Omental fat pad (tissue), 4 donors: ENCODE measurements around the gene SEC24C. TPM values are rescaled to one million over a fixed set of nuclear protein-coding genes. Genes with fewer than 3 reads are reported as not detected.
"Not testable (repeated sequence)": the region's sequence is repeated elsewhere in the genome, so short reads cannot be mapped to it uniquely, and the experiment has no call there.

ENCODE experiments used
- ATAC-seq: fragments of 150-250 bp; one replicate; pipeline ENCODE4 v1.9.1; 2016; ENCODE audit warnings: mild to moderate bottlenecking, moderate library complexity; ENCODE audit not compliant: low FRiP score
- DNase-seq: peaks from one replicate; pipeline ENCODE4 v3.0.0-alpha.2; 2019; ENCODE audit warnings: low spot score
- CTCF ChIP-seq, 3 donors: fragments of 450-650 bp; IDR thresholded peaks; one replicate each; pipeline ENCODE4 v1.5.1; 2016 to 2017; ENCODE audit warnings: antibody characterized with exemption in 3 of 3, mild to moderate bottlenecking in 3 of 3, moderate library complexity in 2 of 3
- total RNA-seq, 4 donors: library from RNA; depleted of rRNA; stranded (reverse); fragments of >200 nt; gene quantifications; one replicate each; pipeline ENCODE4 v1.1.0, GENCODE V29; 2016

The SEC24C gene
- total RNA-seq, 4 donors from 2014 or later: 45.1 to 53.7 (median 47.5) TPM

DNA sequence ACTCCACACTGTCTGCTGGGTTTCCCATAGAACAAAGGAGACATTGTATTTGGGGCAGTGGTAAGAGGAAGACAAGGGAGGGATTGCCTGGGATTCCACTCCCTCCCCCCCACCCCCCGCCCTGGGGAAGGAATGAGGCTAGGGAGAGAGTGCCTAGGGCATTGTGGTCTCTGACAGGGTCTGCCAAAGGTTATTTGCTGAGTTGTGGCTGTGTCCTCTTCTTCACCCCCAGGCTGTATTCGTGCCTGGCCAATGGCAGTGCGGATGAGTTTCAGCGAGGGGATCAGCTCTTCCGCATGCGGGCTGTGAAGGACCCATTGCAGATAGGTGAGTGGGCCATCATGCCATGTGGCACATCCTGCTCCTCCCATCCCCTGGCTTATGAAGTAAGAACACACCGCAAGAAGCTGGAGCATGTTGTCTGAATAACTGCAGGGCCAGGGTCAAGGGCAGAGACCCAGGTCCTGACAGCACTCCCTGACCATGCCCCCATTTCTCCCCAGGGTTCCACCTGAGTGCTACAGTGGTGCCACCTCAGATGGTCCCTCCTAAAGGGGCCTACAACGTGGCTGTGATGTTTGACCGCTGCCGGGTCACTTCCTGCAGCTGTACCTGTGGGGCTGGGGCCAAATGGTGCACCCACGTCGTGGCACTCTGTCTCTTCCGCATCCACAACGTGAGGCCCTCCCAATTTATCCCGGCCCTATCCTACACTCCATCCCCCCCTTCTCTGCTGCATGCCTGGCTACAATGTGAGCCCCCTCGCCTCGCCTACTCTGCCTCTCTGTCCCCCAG lies 44.9 kb downstream of the SEC24C start:
- no peak for TF ChIP-seq CTCF (IDR thresholded peaks at IDR 0.05)
- DNase-seq (no peak), ATAC-seq (no peak)

DNA sequence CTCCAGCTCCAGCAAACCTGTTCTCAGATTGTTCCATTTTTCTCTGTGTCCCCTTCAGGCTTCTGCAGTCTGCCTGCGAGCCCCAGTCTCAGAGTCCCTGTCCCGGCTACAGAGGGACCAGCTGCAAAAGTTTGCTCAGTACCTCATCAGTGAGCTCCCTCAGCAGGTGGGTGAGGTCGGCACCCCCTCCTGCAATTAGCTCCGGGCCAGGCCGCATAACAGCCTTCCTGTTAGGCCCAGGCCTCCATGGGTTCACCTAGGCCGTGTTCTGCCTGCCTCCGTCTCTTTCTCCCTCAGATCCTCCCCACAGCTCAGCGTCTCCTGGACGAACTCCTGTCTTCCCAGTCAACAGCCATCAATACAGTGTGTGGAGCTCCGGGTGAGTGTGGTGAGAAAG lies 45.5 kb downstream of the SEC24C start:
- DNase-seq (no peak), ATAC-seq (no peak)
- TF ChIP-seq CTCF (IDR thresholded peaks at IDR 0.05): no peak

DNA sequence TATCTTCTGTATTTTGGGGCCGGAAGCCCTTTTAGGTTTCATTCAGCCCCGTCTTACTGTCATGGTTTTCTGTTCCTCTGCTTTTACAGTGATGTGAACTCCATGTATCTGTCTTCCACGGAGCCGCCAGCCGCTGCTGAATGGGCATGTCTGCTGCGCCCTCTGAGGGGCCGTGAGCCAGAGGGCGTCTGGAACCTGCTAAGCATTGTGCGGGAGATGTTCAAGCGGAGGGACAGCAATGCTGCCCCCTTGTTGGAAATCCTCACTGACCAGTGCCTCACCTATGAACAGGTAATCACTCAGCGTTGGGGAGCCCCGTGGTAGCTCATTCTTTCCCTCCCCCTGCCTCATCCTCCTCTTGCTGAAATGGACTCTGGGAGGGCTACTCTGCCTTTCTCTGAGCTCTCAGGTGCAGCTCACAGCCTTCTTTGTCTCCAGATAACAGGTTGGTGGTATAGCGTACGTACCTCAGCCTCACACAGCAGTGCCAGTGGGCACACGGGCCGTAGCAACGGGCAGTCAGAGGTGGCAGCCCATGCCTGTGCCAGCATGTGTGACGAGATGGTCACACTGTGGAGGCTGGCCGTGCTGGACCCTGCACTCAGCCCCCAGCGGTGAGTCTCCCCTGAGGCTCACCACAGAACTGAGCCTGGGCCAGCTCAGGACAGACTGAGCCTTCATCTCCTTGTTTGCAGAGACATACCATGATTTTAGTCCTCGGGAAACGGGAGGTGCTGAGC lies 46.9 kb downstream of the SEC24C start:
- no peak for ATAC-seq
- TF ChIP-seq CTCF (IDR thresholded peaks at IDR 0.05): no peak
- no peak for DNase-seq

- TF ChIP-seq CTCF (IDR thresholded peaks at IDR 0.05): no peak
- DNase-seq: no peak
- ATAC-seq: peak; percentile 7
Observed at GRCh38 chr10:73791871-73792400, 47.8 kb downstream of the SEC24C start.

GRCh38 chr10:73793456-73793855 lies 49.3 kb downstream of the SEC24C start:
- ATAC-seq: no peak
- no peak for TF ChIP-seq CTCF (IDR thresholded peaks at IDR 0.05)
- DNase-seq: no peak

GRCh38 chr10:73795491-73795890 lies 51.3 kb downstream of the SEC24C start:
- DNase-seq: not testable (repeated sequence)

GRCh38 chr10:73796035-73796434 lies 51.9 kb downstream of the SEC24C start:
- not testable (repeated sequence) for DNase-seq, ATAC-seq

More at GRCh38 chr10:73795491-73795890, 51.3 kb downstream of the SEC24C start:
- ATAC-seq: not testable (repeated sequence)

- DNase-seq (no peak), ATAC-seq (no peak)
- no peak for TF ChIP-seq CTCF (IDR thresholded peaks at IDR 0.05)
Observed at GRCh38 chr10:73796766-73797165, 52.6 kb downstream of the SEC24C start.
